H9 (cell line): ENCODE results near the gene TCF7L2. TPM values are rescaled to one million over a fixed set of nuclear protein-coding genes. Genes with fewer than 3 reads are reported as not detected.

Source experiments
- DNase-seq: peaks from one replicate; pipeline ENCODE4 v3.0.0-alpha.2; 2017
- H2AFZ ChIP-seq: one replicate; pipeline ENCODE4 v1.6.1; 2013; ENCODE audit warnings: mild to moderate bottlenecking, low read length, control low read depth, moderate library complexity
- H2AK5ac ChIP-seq: 2 replicates; pipeline ENCODE4 v1.6.1; 2013; ENCODE audit warnings: low read length, control low read depth, mixed read lengths; ENCODE audit not compliant: insufficient read length
- H2BK120ac ChIP-seq: one replicate; pipeline ENCODE4 v1.6.1; 2013; ENCODE audit warnings: low read depth, mild to moderate bottlenecking, low read length, control low read depth, inconsistent platforms; ENCODE audit not compliant: poor library complexity, severe bottlenecking
- H2BK12ac ChIP-seq: 2 replicates; pipeline ENCODE4 v1.6.1; 2013; ENCODE audit warnings: low read length, control low read depth, mixed read lengths, low read depth; ENCODE audit not compliant: insufficient read length
- H2BK15ac ChIP-seq: 2 replicates; pipeline ENCODE4 v1.6.1; 2013; ENCODE audit warnings: low read depth, low read length, control low read depth
- H2BK20ac ChIP-seq: one replicate; pipeline ENCODE4 v1.6.1; 2013; ENCODE audit warnings: low read depth, mild to moderate bottlenecking, low read length, control low read depth, inconsistent platforms; ENCODE audit not compliant: poor library complexity, severe bottlenecking
- H2BK5ac ChIP-seq: 2 replicates; pipeline ENCODE4 v1.6.1; 2013; ENCODE audit warnings: low read length, control low read depth, mixed read lengths; ENCODE audit not compliant: insufficient read length
- H3K14ac ChIP-seq: 2 replicates; pipeline ENCODE4 v1.6.1; 2013; ENCODE audit warnings: low read length, control low read depth; ENCODE audit not compliant: insufficient read depth
- H3K18ac ChIP-seq: 2 replicates; pipeline ENCODE4 v1.6.1; 2013; ENCODE audit warnings: low read depth, mild to moderate bottlenecking, mixed read lengths, low read length, control low read depth; ENCODE audit not compliant: insufficient read length
- H3K23ac ChIP-seq: 2 replicates; pipeline ENCODE4 v1.6.1; 2013; ENCODE audit warnings: low read length, control low read depth, mixed read lengths, low read depth; ENCODE audit not compliant: insufficient read length
- H3K23me2 ChIP-seq: 2 replicates; pipeline ENCODE4 v1.6.1; 2013; ENCODE audit warnings: low read depth, mild to moderate bottlenecking, mixed read lengths, low read length, control low read depth; ENCODE audit not compliant: insufficient read length, poor library complexity, severe bottlenecking
- H3K27ac ChIP-seq: 2 replicates; pipeline ENCODE4 v1.5.1; 2013; ENCODE audit warnings: low read length, control low read depth, mixed read lengths, low read depth; ENCODE audit not compliant: insufficient read length
- H3K27me3 ChIP-seq: 2 replicates; pipeline ENCODE4 v1.6.1; 2013; ENCODE audit warnings: low read length, control low read depth, inconsistent platforms; ENCODE audit not compliant: insufficient read depth
- H3K4ac ChIP-seq: 2 replicates; pipeline ENCODE4 v1.6.1; 2013; ENCODE audit warnings: low read depth, mild to moderate bottlenecking, control low read depth, inconsistent platforms, low read length, moderate library complexity
- H3K4me1 ChIP-seq: 2 replicates; pipeline ENCODE4 v1.6.1; 2013; ENCODE audit warnings: low read length, control low read depth, inconsistent platforms; ENCODE audit not compliant: insufficient read depth
- H3K4me2 ChIP-seq: 2 replicates; pipeline ENCODE4 v1.6.1; 2013; ENCODE audit warnings: low read length, control low read depth, mixed read lengths; ENCODE audit not compliant: insufficient read length, insufficient read depth
- H3K56ac ChIP-seq: 2 replicates; pipeline ENCODE4 v1.6.1; 2013; ENCODE audit warnings: low read depth, mild to moderate bottlenecking, mixed read lengths, low read length, control low read depth; ENCODE audit not compliant: insufficient read length
- H3K79me1 ChIP-seq: 2 replicates; pipeline ENCODE4 v1.6.1; 2013; ENCODE audit warnings: low read depth, mild to moderate bottlenecking, moderate library complexity, low read length, control low read depth, inconsistent platforms; ENCODE audit not compliant: insufficient read depth, poor library complexity, severe bottlenecking
- H3K79me2 ChIP-seq: 2 replicates; pipeline ENCODE4 v1.6.1; 2013; ENCODE audit warnings: low read length, control low read depth, inconsistent platforms; ENCODE audit not compliant: insufficient read depth
- H3K9ac ChIP-seq: 2 replicates; pipeline ENCODE4 v1.6.1; 2013; ENCODE audit warnings: low read length, control low read depth, mixed read lengths; ENCODE audit not compliant: insufficient read length; ENCODE audit errors: extremely low read depth
- H3K9me3 ChIP-seq: one replicate; pipeline ENCODE4 v1.6.1; 2013; ENCODE audit warnings: low read depth, low read length, inconsistent platforms; ENCODE audit not compliant: control insufficient read depth
- H3T11ph ChIP-seq: one replicate; pipeline ENCODE4 v1.6.1; 2013; ENCODE audit warnings: mild to moderate bottlenecking, low read length, control low read depth, inconsistent platforms
- H4K20me1 ChIP-seq: one replicate; pipeline ENCODE4 v1.6.1; 2013; ENCODE audit not compliant: control insufficient read depth, insufficient read length, insufficient read depth
- H4K5ac ChIP-seq: 2 replicates; pipeline ENCODE4 v1.6.1; 2013; ENCODE audit warnings: low read depth, mild to moderate bottlenecking, mixed read lengths, low read length, control low read depth; ENCODE audit not compliant: insufficient read length
- H4K8ac ChIP-seq: replicated peaks from 2 replicates; pipeline ENCODE4 v1.6.1; 2013; ENCODE audit warnings: low read length, control low read depth, mixed read lengths, low read depth; ENCODE audit not compliant: insufficient read length
- H4K91ac ChIP-seq: 2 replicates; pipeline ENCODE4 v1.6.1; 2013; ENCODE audit warnings: low read depth, mild to moderate bottlenecking, moderate library complexity, mixed read lengths, low read length, control low read depth; ENCODE audit not compliant: insufficient read length
- H3K27ac Mint-ChIP-seq, 3 experiments: 2 replicates in 2 of 3; 3 replicates in 1 of 3; pipeline ENCODE4 v1.8.0; 2020 to 2021; ENCODE audit warnings: mixed read lengths in 3 of 3, mild to moderate bottlenecking in 1 of 3, moderate library complexity in 1 of 3
- H3K27me3 Mint-ChIP-seq: 2 replicates; pipeline ENCODE4 v1.8.0; 2021; ENCODE audit warnings: low read depth, mild to moderate bottlenecking, moderate library complexity, mixed read lengths
- H3K36me3 Mint-ChIP-seq, 3 experiments: 2 replicates in 2 of 3; 3 replicates in 1 of 3; pipeline ENCODE4 v1.8.0; 2020 to 2021; ENCODE audit warnings: low read depth in 3 of 3, mixed read lengths in 3 of 3; ENCODE audit not compliant: insufficient read depth in 1 of 3
- H3K4me1 Mint-ChIP-seq, 2 experiments: 2 replicates each; pipeline ENCODE4 v1.8.0; 2020; ENCODE audit warnings: mixed read lengths in 2 of 2
- H3K4me3 Mint-ChIP-seq, 2 experiments: 2 replicates in 1 of 2; 3 replicates in 1 of 2; pipeline ENCODE4 v1.8.0; 2020 to 2021; ENCODE audit warnings: mild to moderate bottlenecking in 2 of 2, mixed read lengths in 2 of 2, moderate library complexity in 1 of 2
- H3K9me3 Mint-ChIP-seq, 2 experiments: 2 replicates in 1 of 2; 3 replicates in 1 of 2; pipeline ENCODE4 v1.8.0; 2020; ENCODE audit warnings: mild to moderate bottlenecking in 2 of 2, mixed read lengths in 2 of 2, moderate library complexity in 1 of 2
- WGBS: extraction: QIAGEN DNeasy Blood & Tissue Kit; methylation state at CpG from one replicate; pipeline ENCODE4 v1.1.7; 2013; ENCODE audit warnings: missing lambda C conversion rate, low lambda C conversion rate, mixed read lengths; ENCODE audit not compliant: insufficient read length; ENCODE audit errors: extremely low coverage; 5-methylcytosine and 5-hydroxymethylcytosine counted together
- total RNA-seq: library from RNA; stranded (reverse); gene quantifications from 2 replicates; pipeline ENCODE4 v1.2.1, GENCODE V29; 2021
- TF ChIP-seq, protein P1 (sequence below): fragments of 200-600 bp; sonication (generic); conservative IDR thresholded peaks from 3 replicates; pipeline ENCODE4 v1.8.0; 2021; ENCODE audit warnings: antibody characterized with exemption, mild to moderate bottlenecking

The TCF7L2 gene
- total RNA-seq, 1 experiment from 2014 or later = 71.1 TPM

GRCh38 chr10:113027230-113027573, 77.2 kb downstream of the TCF7L2 start:
- TF ChIP-seq, protein P1, sequence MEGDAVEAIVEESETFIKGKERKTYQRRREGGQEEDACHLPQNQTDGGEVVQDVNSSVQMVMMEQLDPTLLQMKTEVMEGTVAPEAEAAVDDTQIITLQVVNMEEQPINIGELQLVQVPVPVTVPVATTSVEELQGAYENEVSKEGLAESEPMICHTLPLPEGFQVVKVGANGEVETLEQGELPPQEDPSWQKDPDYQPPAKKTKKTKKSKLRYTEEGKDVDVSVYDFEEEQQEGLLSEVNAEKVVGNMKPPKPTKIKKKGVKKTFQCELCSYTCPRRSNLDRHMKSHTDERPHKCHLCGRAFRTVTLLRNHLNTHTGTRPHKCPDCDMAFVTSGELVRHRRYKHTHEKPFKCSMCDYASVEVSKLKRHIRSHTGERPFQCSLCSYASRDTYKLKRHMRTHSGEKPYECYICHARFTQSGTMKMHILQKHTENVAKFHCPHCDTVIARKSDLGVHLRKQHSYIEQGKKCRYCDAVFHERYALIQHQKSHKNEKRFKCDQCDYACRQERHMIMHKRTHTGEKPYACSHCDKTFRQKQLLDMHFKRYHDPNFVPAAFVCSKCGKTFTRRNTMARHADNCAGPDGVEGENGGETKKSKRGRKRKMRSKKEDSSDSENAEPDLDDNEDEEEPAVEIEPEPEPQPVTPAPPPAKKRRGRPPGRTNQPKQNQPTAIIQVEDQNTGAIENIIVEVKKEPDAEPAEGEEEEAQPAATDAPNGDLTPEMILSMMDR = no peak
- no peak for DNase-seq
- Histone ChIP-seq H3K23ac (no peak overlapping the region), H3T11ph (no peak overlapping the region), H4K20me1 (no peaks in the 10 kb centered on the region), H2BK12ac (no peak overlapping the region), H4K91ac (no peak overlapping the region), H2BK5ac (no peak overlapping the region), H3K56ac (no peak overlapping the region), H3K14ac (no peak overlapping the region), H4K8ac (no peak overlapping the region), H4K5ac (no peak overlapping the region), H3K18ac (no peak overlapping the region), H3K4me1 (peaks cover 13% of the 10 kb centered on the region; the same call in 1 of the 2 replicates), H3K79me2 (peaks cover 58% of the 10 kb centered on the region; the same call in 1 of the 2 replicates), H3K23me2 (no peaks in the 10 kb centered on the region), H2BK20ac (no peak overlapping the region), H3K4ac (no peak overlapping the region), H3K9me3 (no peaks in the 10 kb centered on the region), H2AFZ (no peak overlapping the region), H3K9ac (no peak overlapping the region), H2BK120ac (no peak overlapping the region), H3K27me3 (no peaks in the 10 kb centered on the region), H2BK15ac (no peak overlapping the region), H3K4me2 (no peak overlapping the region), H3K79me1 (peaks cover 18% of the 10 kb centered on the region), H3K27ac (no peak overlapping the region), H2AK5ac (no peak overlapping the region)
- peaks cover 59 to 69% of the 10 kb centered on the region in 2 experiments for H3K4me1 Mint-ChIP-seq
- peaks cover 2 to 30% (median 29%) of the 10 kb centered on the region in 3 experiments; a peak in 5 of 7 replicates for H3K36me3 Mint-ChIP-seq
- H3K27ac Mint-ChIP-seq = peak overlapping the region; percentile 3 to 92 (median 41); a peak in 5 of 7 replicates
- H3K4me3 Mint-ChIP-seq = no peak overlapping the region
- no CpG with 5 or more reads among the region's 2 CpGs for WGBS
- no peaks in the 10 kb centered on the region for H3K27me3 Mint-ChIP-seq
- H3K9me3 Mint-ChIP-seq = no peaks in the 10 kb centered on the region
